ENCODE data around the gene KCNMB2.

GRCh38 chr3:178823150-178823549 lies 286.9 kb downstream of the KCNMB2 start:
- TF ChIP-seq, protein P1, sequence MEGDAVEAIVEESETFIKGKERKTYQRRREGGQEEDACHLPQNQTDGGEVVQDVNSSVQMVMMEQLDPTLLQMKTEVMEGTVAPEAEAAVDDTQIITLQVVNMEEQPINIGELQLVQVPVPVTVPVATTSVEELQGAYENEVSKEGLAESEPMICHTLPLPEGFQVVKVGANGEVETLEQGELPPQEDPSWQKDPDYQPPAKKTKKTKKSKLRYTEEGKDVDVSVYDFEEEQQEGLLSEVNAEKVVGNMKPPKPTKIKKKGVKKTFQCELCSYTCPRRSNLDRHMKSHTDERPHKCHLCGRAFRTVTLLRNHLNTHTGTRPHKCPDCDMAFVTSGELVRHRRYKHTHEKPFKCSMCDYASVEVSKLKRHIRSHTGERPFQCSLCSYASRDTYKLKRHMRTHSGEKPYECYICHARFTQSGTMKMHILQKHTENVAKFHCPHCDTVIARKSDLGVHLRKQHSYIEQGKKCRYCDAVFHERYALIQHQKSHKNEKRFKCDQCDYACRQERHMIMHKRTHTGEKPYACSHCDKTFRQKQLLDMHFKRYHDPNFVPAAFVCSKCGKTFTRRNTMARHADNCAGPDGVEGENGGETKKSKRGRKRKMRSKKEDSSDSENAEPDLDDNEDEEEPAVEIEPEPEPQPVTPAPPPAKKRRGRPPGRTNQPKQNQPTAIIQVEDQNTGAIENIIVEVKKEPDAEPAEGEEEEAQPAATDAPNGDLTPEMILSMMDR (IDR thresholded peaks at IDR 0.05) = no peak
- TF ChIP-seq POLR2A (IDR thresholded peaks at IDR 0.05) = no peak
